HT-29 (cell line): Measurements from ENCODE around the gene ZC3H14. TPM values are rescaled to one million over a fixed set of nuclear protein-coding genes. Genes with fewer than 3 reads are reported as not detected.

ENCODE experiments used
- small RNA-seq: library from RNA; depleted of rRNA; stranded (forward); fragments of <200 nt; gene quantifications from one replicate; pipeline ENCODE3, GENCODE V24; 2014
- total RNA-seq: library from RNA; depleted of rRNA; stranded (reverse); fragments of >200 nt; shearing (Covaris generic); gene quantifications from 2 replicates; pipeline ENCODE4 v1.2.3, GENCODE V29; 2014; rRNA removed

Gene ZC3H14
- total RNA-seq, 1 experiment from 2014 or later, result 17.3 TPM

Small RNA genes within 50 kb of the gene (small RNA-seq; reads per million reads assigned to genes)
- not detected for gene RNU4-22P

Other genes with a start within 250 kb of the ZC3H14 start
- not detected in 2 replicates for gene KCNK10, start 239.8 kb upstream of the ZC3H14 start, total RNA-seq
- 2.3 and 4.0 TPM in 2 replicates for gene SPATA7, start 177.4 kb upstream of the ZC3H14 start, total RNA-seq
- 2.1 and 3.3 TPM in 2 replicates for gene PTPN21, start 8.0 kb upstream of the ZC3H14 start, total RNA-seq
- under 0.01 and 0.63 TPM in 2 replicates for gene EML5, start 229.9 kb downstream of the ZC3H14 start, total RNA-seq